Thyroid gland (tissue), 4 donors: ENCODE data around the gene NRXN2. TPM values are rescaled to one million over a fixed set of nuclear protein-coding genes. Genes with fewer than 3 reads are reported as not detected.

ENCODE experiments used
- DNase-seq, 2 donors: peaks; one replicate each; pipeline ENCODE4 v3.0.0-alpha.2; 2019
- H3K27ac ChIP-seq, 3 donors: fragments of 200-600 bp; sonication (generic); 1 replicate in 2 of 3; 2 replicates in 1 of 3; pipeline ENCODE4 v1.5.1; 2016 to 2019; ENCODE audit warnings: mild to moderate bottlenecking in 1 of 3, moderate library complexity in 1 of 3
- H3K27me3 ChIP-seq: fragments of 200-600 bp; sonication (generic); one replicate; pipeline ENCODE4 v1.5.1; 2019
- H3K36me3 ChIP-seq, 2 donors: fragments of 200-600 bp; sonication (generic); one replicate each; pipeline ENCODE4 v1.5.1; 2016 to 2019
- H3K4me1 ChIP-seq, 2 donors: fragments of 200-600 bp; sonication (generic); one replicate each; pipeline ENCODE4 v1.5.1; 2017 to 2019
- H3K4me3 ChIP-seq, 3 donors: fragments of 200-600 bp; sonication (generic); replicated peaks in 1 of 3; 1 replicate in 2 of 3; 2 replicates in 1 of 3; pipeline ENCODE4 v1.5.1; 2016; ENCODE audit warnings: mild to moderate bottlenecking in 1 of 3
- H3K9me3 ChIP-seq: fragments of 200-600 bp; sonication (generic); one replicate; pipeline ENCODE4 v1.5.1; 2017
- POLR2A ChIP-seq, 2 donors: fragments of 450-650 bp; IDR thresholded peaks; one replicate each; pipeline ENCODE4 v1.6.1; 2017; ENCODE audit warnings: antibody characterized with exemption in 2 of 2, mild to moderate bottlenecking in 2 of 2, moderate library complexity in 1 of 2
- WGBS, 2 donors: methylation state at CpG; one replicate each; pipeline ENCODE4 v1.1.5; 2017; 5-methylcytosine and 5-hydroxymethylcytosine counted together
- intact Hi-C: fragments of 100-400 bp; cut with DNase I; formaldehyde crosslinking; loops from one replicate; pipeline ENCODE4 v1.15.1; 2023
- total RNA-seq, 4 donors: library from RNA; depleted of rRNA; stranded (reverse); fragments of >200 nt; gene quantifications; one replicate each; pipeline ENCODE4 v1.2.3, GENCODE V29; 2016
- TF ChIP-seq, protein P1 (sequence below), 6 experiments: fragments of 200-600 bp in 3 of 6; fragments of 450-650 bp in 3 of 6; sonication (generic) in 3 of 6; IDR thresholded peaks; one replicate each; pipeline ENCODE4 v1.5.1; 2016 to 2019; ENCODE audit warnings: antibody characterized with exemption in 6 of 6, mild to moderate bottlenecking in 2 of 6, inconsistent platforms in 1 of 6, moderate library complexity in 1 of 6

The NRXN2 gene
- total RNA-seq, 4 donors from 2014 or later = 2.0 to 12.3 (median 4.8) TPM

- H3K4me1 ChIP-seq = peaks cover 47 to 68% of the 10 kb centered on the region in 2 donors
- H3K9me3 ChIP-seq = no peaks in the 10 kb centered on the region
- no peak within 1 kb of the TSS for H3K4me3 ChIP-seq
- 29 to 30% methylated on average over 19 to 23 of the region's 24 CpGs for WGBS, 2 donors
- DNase-seq = peak; percentile 93 to 97
- TF ChIP-seq, protein P1, sequence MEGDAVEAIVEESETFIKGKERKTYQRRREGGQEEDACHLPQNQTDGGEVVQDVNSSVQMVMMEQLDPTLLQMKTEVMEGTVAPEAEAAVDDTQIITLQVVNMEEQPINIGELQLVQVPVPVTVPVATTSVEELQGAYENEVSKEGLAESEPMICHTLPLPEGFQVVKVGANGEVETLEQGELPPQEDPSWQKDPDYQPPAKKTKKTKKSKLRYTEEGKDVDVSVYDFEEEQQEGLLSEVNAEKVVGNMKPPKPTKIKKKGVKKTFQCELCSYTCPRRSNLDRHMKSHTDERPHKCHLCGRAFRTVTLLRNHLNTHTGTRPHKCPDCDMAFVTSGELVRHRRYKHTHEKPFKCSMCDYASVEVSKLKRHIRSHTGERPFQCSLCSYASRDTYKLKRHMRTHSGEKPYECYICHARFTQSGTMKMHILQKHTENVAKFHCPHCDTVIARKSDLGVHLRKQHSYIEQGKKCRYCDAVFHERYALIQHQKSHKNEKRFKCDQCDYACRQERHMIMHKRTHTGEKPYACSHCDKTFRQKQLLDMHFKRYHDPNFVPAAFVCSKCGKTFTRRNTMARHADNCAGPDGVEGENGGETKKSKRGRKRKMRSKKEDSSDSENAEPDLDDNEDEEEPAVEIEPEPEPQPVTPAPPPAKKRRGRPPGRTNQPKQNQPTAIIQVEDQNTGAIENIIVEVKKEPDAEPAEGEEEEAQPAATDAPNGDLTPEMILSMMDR (IDR thresholded peaks at IDR 0.05) = no peak
- peak in 1 of 2 donors; percentile 67 for TF ChIP-seq POLR2A (IDR thresholded peaks at IDR 0.05)
- intact Hi-C loops = no loop called here
- H3K27ac ChIP-seq = peak within 1 kb of the TSS; percentile 79 to 87 (median 84)
- H3K27me3 ChIP-seq = no peaks in the 10 kb centered on the region
- H3K36me3 ChIP-seq = peaks cover 11 to 23% of the 10 kb centered on the region in 2 donors
Measured at GRCh38 chr11:64759722-64760719, 37.0 kb upstream of the NRXN2 start, which contains the start of gene PYGM. Gene PYGM (minus strand): TSS chr11:64759974. CDS start chr11:64759898, 76 bp downstream.

DNA sequence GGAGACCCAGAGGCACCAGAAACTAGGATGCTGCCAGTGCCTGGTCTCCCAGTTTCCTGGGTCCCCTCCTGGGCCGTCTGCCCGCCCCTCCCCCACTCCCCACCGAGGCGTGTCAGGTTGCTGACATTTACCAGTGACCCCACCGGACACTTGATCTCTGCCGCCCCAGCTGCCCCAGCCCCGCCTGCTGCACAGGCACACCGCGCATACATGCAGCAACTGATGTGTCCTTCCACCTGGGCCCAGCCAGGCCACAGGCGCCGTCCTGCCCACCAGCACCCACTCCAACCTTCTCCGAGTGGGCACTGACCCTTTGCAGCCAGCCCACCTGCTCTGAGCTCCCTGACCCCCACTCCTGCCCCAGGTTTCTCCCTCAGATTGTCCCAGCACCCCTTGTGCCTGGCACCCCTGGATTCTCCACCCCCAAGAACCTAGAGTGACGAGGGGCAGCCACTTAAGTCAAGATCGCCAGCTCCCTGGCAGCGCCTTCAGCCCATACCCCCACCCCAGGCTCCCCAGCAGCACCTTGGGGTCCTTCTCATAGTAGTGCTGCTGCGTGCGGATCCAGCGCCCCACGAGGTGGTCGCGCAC is 36.2 kb upstream of the NRXN2 start:
- Histone ChIP-seq H3K9me3 (no peaks in the 10 kb centered on the region), H3K36me3 (peaks cover 3 to 15% of the 10 kb centered on the region in 2 donors), H3K27me3 (no peaks in the 10 kb centered on the region), H3K4me1 (peaks cover 47 to 65% of the 10 kb centered on the region in 2 donors), H3K27ac (peak overlapping the region; percentile 79 to 87 (median 84)), H3K4me3 (no peak overlapping the region)
- intact Hi-C loops = no loop called here
- DNase-seq = peak; percentile 51 to 53
- WGBS, 2 donors = 43 to 48% methylated on average over 14 to 15 of the region's 21 CpGs
- TF ChIP-seq, protein P1 (IDR thresholded peaks at IDR 0.05) = no peak
- TF ChIP-seq POLR2A (IDR thresholded peaks at IDR 0.05) = no peak

- no peaks in the 10 kb centered on the region for H3K9me3 ChIP-seq
- H3K27me3 ChIP-seq = no peaks in the 10 kb centered on the region
- H3K27ac ChIP-seq = peak overlapping the region in 2 of 3 donors; percentile 79 to 87
- intact Hi-C loops = no loop called here
- no peak overlapping the region for H3K4me3 ChIP-seq
- TF ChIP-seq POLR2A (IDR thresholded peaks at IDR 0.05) = no peak
- TF ChIP-seq, protein P1 (IDR thresholded peaks at IDR 0.05) = no peak
- peaks cover 0 to 8% of the 10 kb centered on the region in 2 donors for H3K36me3 ChIP-seq
- DNase-seq = no peak
- peaks cover 41 to 58% of the 10 kb centered on the region in 2 donors for H3K4me1 ChIP-seq
- 90 to 91% methylated on average over 9 to 15 of the region's 15 CpGs for WGBS, 2 donors
Measured at GRCh38 chr11:64758330-64759079, 35.5 kb upstream of the NRXN2 start.

GRCh38 chr11:64757549-64758329 is 34.7 kb upstream of the NRXN2 start:
- intact Hi-C loops = no loop called here
- no peak overlapping the region for H3K27ac ChIP-seq
- 84 to 95% methylated on average over 13 to 17 of the region's 19 CpGs for WGBS, 2 donors
- TF ChIP-seq POLR2A (IDR thresholded peaks at IDR 0.05) = no peak
- TF ChIP-seq, protein P1 (IDR thresholded peaks at IDR 0.05) = no peak
- no peaks in the 10 kb centered on the region for H3K27me3 ChIP-seq
- peaks cover 33 to 50% of the 10 kb centered on the region in 2 donors for H3K4me1 ChIP-seq
- no peak for DNase-seq
- no peaks in the 10 kb centered on the region for H3K9me3 ChIP-seq
- H3K4me3 ChIP-seq = no peak overlapping the region
- peaks cover 0 to under 1% of the 10 kb centered on the region in 2 donors for H3K36me3 ChIP-seq
